ENCODE data around the gene TOMM22.

TOMM22 gene

DNA sequence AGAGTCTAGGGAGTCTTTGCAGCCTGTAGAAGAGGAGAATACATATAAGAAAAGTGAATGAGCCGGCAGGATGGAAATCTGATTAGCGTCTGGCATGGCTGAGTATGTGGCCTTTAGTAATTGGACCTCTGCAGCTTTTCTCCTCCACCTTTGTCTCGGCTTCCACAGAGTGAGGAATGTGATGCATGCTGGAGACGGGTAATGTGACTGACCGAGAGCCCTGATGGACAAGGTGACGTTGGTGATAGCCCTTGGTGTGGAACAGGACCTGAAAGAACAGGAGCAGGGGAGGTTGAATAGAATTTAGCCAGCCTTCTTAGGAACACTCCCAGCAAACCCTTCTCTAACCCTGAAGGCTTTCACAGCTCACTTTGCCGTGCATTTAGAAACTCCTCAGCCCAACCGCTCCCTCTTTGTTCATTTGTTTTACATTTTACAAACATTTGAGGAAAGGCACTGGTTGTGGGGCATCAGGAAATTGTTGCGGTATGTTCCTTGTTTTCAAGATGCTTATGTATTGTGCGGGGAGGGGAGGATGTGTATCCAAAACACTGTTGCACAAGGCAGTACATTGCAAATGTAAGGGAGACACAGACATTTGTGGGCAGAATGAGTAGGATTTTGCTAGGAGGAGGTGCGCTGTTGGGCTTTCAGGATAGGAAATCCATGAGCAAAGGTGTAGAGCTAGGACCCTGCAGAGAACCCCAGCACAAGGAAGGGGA lies 30.9 kb downstream of the TOMM22 start:
- Histone ChIP-seq H3K36me3 (peaks cover 49% of the 10 kb centered on the region), H3K27me3 (no peaks in the 10 kb centered on the region), H3K9me3 (no peaks in the 10 kb centered on the region)

DNA sequence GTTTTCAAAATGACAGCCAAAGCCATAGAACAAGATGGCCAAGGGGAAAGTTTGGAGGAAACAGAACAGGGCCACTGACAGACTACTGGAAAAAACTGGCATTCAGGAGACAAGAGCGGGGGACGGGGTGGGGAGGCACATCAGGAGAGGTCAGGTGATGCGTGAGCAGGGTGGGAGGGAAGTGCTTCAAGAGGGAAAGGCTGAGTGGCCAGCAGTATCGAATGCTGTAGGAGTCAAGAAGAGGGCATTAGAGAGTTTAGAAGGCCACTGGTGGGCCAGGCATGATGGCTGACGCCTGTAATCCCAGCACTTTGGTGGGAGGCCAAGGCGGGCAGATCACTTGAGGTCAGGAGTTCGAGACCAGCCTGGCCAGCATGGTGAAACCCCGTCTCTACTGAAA lies 32.2 kb downstream of the TOMM22 start:
- Histone ChIP-seq H3K27me3 (no peaks in the 10 kb centered on the region), H3K27ac (peak overlapping the region; percentile 80), H3K4me3 (ENCODE audit: low read depth in 1 of 2, low read length in 1 of 2) (no peak overlapping the region), H3K36me3 (peaks cover 62% of the 10 kb centered on the region), H3K9me3 (no peaks in the 10 kb centered on the region), H3K4me1 (ENCODE audit: control insufficient read depth in 1 of 2, insufficient read depth in 1 of 2, low read depth in 1 of 2, low read length in 1 of 2) (peaks cover 59 to 62% of the 10 kb centered on the region in 2 experiments)
- TF ChIP-seq, protein P1, sequence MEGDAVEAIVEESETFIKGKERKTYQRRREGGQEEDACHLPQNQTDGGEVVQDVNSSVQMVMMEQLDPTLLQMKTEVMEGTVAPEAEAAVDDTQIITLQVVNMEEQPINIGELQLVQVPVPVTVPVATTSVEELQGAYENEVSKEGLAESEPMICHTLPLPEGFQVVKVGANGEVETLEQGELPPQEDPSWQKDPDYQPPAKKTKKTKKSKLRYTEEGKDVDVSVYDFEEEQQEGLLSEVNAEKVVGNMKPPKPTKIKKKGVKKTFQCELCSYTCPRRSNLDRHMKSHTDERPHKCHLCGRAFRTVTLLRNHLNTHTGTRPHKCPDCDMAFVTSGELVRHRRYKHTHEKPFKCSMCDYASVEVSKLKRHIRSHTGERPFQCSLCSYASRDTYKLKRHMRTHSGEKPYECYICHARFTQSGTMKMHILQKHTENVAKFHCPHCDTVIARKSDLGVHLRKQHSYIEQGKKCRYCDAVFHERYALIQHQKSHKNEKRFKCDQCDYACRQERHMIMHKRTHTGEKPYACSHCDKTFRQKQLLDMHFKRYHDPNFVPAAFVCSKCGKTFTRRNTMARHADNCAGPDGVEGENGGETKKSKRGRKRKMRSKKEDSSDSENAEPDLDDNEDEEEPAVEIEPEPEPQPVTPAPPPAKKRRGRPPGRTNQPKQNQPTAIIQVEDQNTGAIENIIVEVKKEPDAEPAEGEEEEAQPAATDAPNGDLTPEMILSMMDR (IDR thresholded peaks at IDR 0.05): no peak

More for the DNA sequence above, 30.9 kb downstream of the TOMM22 start:
- Histone ChIP-seq H3K27ac (peak overlapping the region; percentile 80), H3K4me3 (ENCODE audit: low read depth in 1 of 2, low read length in 1 of 2) (peak overlapping the region; percentile 1 to 31), H3K4me1 (ENCODE audit: control insufficient read depth in 1 of 2, insufficient read depth in 1 of 2, low read depth in 1 of 2, low read length in 1 of 2) (peaks cover 72 to 75% of the 10 kb centered on the region in 2 experiments)
- TF ChIP-seq, protein P1 (IDR thresholded peaks at IDR 0.05): no peak

DNA sequence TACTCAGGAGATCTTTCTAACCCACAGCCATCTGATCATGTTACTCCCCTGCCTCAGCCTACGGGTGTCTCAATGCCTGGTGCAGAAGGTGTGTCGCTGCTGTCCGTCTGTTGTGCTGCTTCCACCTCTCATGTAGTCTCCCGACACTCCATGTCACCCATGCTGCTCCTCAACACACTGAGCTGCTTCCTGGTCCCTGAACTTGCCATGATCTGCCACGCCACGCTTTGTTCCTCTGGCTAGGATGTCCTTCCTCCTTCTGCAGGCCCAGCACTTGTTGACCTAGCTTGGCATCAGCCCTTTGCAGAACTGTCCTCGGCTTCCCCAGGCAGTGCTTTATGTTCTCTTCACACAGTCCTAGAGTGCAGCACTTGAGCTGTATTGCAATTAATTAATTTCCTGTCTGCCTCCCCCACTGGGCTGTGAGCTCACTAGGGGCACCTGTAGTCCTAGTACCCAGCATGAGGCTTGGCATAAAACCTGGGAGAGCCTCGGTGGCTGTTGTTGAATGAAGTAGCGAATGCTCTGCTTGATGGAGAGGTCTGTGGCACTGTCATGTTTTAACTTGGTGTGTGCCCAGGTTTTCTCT lies 33.5 kb downstream of the TOMM22 start:
- H3K36me3 ChIP-seq: peaks cover 64% of the 10 kb centered on the region
- no peaks in the 10 kb centered on the region for H3K27me3 ChIP-seq
- H3K9me3 ChIP-seq: no peaks in the 10 kb centered on the region
- H3K4me1 ChIP-seq (ENCODE audit: control insufficient read depth in 1 of 2, insufficient read depth in 1 of 2, low read depth in 1 of 2, low read length in 1 of 2): peaks cover 46 to 48% of the 10 kb centered on the region in 2 experiments
- H3K4me3 ChIP-seq (ENCODE audit: low read depth in 1 of 2, low read length in 1 of 2): no peak overlapping the region
- H3K27ac ChIP-seq: peak overlapping the region; percentile 63
- TF ChIP-seq, protein P1 (IDR thresholded peaks at IDR 0.05): no peak

DNA sequence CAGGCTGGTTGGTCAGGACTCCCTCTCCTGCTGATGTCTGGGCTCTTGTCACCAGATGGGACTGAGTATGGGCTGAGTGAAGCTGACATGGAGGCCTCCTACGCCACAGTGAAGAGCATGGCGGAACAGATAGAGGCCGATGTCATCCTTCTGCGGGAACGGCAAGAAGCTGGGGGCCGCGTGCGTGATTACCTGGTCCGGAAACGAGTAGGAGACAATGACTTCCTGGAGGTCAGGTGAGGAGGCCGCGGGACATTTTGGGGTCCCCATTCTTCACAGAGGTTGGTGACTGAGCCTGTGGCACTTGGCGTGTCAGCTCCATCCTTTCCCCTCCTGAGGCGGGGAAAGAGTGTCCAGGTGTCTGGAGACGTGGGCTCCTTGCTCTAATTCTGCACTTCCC lies 34.1 kb downstream of the TOMM22 start:
- H3K36me3 ChIP-seq: peaks cover 64% of the 10 kb centered on the region

DNA sequence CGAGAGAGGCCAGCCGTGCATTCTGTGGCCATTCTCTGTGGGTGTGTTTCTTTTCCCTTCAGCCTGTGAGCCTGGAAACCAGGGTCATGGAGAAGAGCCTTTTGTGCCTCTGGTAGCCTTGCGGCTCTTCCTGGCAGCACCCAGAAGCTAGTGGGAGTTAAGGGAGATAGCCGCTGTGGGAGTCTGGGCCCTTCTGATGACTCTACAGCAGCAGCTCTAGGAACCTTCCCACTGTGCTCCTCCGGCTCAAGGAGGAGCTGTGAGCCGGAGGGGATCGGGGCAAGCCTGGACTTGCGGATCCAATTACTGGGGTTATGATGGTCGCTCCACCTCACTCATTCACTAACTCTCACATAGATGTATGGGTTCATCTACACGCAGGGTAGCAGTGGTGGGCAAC lies 34.5 kb downstream of the TOMM22 start:
- Histone ChIP-seq H3K27me3 (no peaks in the 10 kb centered on the region), H3K9me3 (no peaks in the 10 kb centered on the region), H3K27ac (no peak overlapping the region), H3K36me3 (peaks cover 64% of the 10 kb centered on the region), H3K4me3 (ENCODE audit: low read depth in 1 of 2, low read length in 1 of 2) (no peak overlapping the region), H3K4me1 (ENCODE audit: control insufficient read depth in 1 of 2, insufficient read depth in 1 of 2, low read depth in 1 of 2, low read length in 1 of 2) (peaks cover 36 to 39% of the 10 kb centered on the region in 2 experiments)
- TF ChIP-seq, protein P1 (IDR thresholded peaks at IDR 0.05): no peak

More for the DNA sequence above, 34.1 kb downstream of the TOMM22 start:
- peak overlapping the region; percentile 63 for H3K27ac ChIP-seq
- no peaks in the 10 kb centered on the region for H3K9me3 ChIP-seq
- H3K27me3 ChIP-seq: no peaks in the 10 kb centered on the region
- TF ChIP-seq, protein P1 (IDR thresholded peaks at IDR 0.05): no peak
- H3K4me3 ChIP-seq (ENCODE audit: low read depth in 1 of 2, low read length in 1 of 2): no peak overlapping the region
- peaks cover 40 to 43% of the 10 kb centered on the region in 2 experiments for H3K4me1 ChIP-seq (ENCODE audit: control insufficient read depth in 1 of 2, insufficient read depth in 1 of 2, low read depth in 1 of 2, low read length in 1 of 2)
